HG03097 (cell line): ENCODE measurements around the gene TM9SF1.

Experiments used
- ATAC-seq: cut with Tn5 transposase; IDR thresholded peaks from one replicate; pipeline ENCODE4 v1.9.1; 2021; ENCODE audit not compliant: unreplicated experiment, low FRiP score

The TM9SF1 gene, protein sequence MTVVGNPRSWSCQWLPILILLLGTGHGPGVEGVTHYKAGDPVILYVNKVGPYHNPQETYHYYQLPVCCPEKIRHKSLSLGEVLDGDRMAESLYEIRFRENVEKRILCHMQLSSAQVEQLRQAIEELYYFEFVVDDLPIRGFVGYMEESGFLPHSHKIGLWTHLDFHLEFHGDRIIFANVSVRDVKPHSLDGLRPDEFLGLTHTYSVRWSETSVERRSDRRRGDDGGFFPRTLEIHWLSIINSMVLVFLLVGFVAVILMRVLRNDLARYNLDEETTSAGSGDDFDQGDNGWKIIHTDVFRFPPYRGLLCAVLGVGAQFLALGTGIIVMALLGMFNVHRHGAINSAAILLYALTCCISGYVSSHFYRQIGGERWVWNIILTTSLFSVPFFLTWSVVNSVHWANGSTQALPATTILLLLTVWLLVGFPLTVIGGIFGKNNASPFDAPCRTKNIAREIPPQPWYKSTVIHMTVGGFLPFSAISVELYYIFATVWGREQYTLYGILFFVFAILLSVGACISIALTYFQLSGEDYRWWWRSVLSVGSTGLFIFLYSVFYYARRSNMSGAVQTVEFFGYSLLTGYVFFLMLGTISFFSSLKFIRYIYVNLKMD

GRCh38 chr14:24195186-24196070, at the start of gene TM9SF1:
TSS of gene TM9SF1 (minus strand) at chr14:24195441. CDS start at chr14:24195019, 422 bp downstream.
- ATAC-seq, result peak; percentile 76

GRCh38 chr14:24243336-24243836, 48.1 kb upstream of the TM9SF1 start:
- no peak for ATAC-seq

GRCh38 chr14:24241829-24242443, 46.7 kb upstream of the TM9SF1 start:
- ATAC-seq, result peak; percentile 81

GRCh38 chr14:24240110-24240918, 45.1 kb upstream of the TM9SF1 start:
- ATAC-seq, result no peak

GRCh38 chr14:24238527-24239037, 43.3 kb upstream of the TM9SF1 start:
- no peak for ATAC-seq

DNA sequence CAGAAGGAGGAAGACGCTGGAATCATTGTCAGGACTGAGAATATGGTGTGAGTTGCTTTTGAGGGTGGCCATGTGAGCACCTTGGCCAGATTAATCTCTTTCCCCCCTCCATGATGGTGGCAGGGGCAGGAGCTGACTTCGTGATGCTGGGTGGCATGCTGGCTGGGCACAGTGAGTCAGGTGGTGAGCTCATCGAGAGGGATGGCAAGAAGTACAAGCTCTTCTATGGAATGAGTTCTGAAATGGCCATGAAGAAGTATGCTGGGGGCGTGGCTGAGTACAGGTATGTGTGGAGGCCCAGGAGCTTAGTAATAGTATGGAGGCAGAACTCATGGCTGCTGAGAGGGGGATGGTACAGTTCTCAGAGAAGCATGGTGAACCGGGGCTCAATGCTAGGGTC, 42.9 kb upstream of the TM9SF1 start:
- ATAC-seq, result no peak

DNA sequence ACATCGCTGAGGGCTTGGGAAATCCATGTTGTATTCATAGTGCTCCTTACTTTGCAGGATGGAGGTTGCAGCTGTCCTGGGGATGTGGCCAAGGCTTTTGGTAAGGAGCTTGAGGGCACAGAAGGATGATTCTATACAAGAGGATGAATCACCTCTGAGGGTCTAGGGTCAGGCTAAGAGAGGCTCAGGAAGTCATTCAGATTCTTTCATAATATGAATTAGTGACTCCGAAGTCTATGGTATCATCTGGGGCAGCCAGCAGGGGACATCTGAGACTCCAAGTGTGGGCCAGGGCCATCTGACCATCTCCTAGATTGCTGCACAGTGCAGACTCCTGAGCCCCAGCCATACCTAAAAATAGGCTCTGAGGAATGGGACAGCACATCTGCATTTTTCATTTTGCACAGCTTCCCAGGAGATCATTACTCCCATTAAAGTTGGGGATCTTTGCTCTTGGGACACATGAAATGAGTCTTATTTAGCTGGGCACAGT, 42.3 kb upstream of the TM9SF1 start:
- no peak for ATAC-seq

DNA sequence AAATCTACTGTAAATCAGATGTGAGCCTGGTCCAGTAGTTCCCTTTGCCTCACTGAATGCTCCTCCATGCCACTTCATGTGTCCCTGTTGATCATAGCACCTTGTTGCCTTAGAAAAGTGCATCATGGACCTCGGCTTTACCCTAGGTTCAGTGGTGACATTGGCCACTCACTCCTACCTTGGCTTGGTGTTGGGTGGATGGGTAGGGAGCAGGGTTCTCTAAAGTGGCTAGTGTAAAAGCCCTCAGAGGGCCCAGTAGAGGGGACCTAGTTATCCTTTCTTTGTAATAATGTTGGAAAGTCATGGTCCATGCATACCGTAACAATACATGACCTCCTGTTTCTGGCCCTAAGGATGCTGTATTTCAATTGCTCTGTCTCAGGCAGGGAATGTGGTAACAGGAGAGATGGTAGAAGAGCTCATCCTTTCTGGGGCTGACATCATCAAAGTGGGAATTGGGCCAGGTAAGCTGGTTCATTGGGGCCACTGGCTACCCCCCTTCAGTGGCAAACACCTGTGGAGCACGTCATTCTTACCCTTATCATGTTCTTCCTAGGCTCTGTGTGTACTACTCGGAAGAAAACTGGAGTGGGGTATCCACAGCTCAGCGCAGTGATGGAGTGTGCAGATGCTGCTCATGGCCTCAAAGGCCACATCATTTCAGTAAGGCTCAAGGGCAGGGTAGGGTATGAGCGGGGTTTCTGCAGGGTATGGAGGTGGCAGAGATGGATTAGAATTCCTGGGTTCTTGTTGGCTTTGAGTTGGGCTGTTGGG, 41.6 kb upstream of the TM9SF1 start:
- no peak for ATAC-seq

DNA sequence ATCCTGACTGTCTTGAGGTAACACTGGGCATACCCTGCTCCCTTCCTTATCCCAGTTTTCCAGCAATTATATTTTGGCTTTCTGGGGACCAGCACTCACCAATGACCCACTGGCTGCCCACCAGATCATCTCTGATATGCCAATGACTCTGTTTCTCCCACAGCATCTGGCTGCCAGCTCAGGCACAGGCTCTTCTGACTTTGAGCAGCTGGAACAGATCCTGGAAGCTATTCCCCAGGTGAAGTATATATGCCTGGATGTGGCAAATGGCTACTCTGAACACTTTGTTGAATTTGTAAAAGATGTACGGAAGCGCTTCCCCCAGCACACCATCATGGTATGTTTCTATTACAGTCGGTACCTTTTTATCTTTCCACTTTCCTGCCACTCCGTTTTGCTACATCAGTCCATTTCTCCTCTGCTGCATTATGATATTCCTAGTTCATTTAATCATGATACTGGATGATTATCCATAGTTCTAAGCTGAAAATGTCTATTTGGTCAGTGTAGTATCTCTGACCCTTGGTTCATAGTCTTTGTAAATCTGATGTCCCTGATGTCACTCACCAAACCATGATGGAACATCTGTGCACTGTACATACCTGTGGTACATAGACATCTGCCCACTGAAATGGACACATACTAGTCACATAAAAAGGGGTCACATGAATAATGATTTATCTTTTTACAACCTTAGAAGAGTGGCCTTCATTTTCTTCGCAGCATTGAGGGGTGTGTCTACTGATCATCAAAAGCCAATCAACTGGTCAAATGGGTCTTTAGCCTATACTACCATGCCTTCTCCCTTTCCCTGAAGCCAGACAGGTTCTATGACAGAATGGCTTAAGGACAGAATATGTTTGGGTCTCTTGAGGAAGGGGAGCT, 40.8 kb upstream of the TM9SF1 start:
- no peak for ATAC-seq

GRCh38 chr14:24234095-24235005, 39.1 kb upstream of the TM9SF1 start:
- no peak for ATAC-seq

GRCh38 chr14:24233538-24233866, 38.3 kb upstream of the TM9SF1 start:
- no peak for ATAC-seq

- ATAC-seq, result peak; percentile 44
These were observed 37.6 kb upstream of the TM9SF1 start, which contains the start of gene GMPR2 for GRCh38 chr14:24232645-24233537. TSS of gene GMPR2 (plus strand) at chr14:24232929. CDS start at chr14:24233254, 325 bp downstream.

- ATAC-seq, result peak; percentile 63
These were observed 36.9 kb upstream of the TM9SF1 start, which contains the start of gene NEDD8 for GRCh38 chr14:24232121-24232644. TSS of gene NEDD8 (minus strand) at chr14:24232367. CDS start at chr14:24232267, 100 bp downstream.

DNA sequence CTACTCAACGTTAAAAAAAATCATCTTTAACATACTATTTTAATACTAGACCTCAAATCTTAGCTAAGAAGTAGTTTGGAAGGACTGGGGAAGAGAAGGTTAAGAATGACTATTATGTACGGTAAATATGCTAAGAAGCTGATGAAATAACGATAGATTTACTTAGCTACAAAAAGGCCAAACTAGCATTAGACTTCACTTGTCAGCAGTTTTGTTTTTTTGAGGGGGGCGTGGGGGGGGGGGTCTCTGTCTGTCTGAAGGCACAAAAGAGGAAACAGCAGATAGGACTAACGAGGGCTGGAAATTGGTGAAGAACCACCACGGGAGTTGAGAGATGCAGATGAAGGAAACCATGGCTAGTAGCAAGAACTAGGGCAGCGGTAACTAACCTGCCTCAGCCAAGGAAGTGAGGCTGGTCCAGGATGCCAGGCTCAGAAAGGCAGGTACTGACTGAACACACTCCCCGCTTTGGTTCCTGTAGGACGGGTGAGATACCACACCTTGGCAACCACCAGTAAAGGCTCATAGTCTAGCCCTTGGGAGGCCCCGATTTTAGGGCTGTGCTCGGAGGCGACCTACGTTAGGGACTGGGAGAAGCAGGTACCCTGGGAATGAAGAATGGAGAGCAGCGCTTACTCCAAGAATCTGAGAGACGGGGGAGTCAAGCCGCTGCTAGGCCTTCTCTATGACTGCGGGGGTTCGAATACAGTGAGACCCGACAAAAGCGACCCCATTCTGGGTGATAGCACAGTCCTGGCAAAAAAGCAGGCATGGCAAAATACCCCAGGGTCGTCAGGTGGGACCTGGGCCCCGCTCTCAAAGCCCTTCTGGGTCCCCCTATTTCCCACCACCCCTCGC, 36.3 kb upstream of the TM9SF1 start:
- peak; percentile 8 for ATAC-seq
